GM12875 (cell line): ENCODE results near the gene MARCHF10.
"Not testable (repeated sequence)": the region's sequence is repeated elsewhere in the genome, so short reads cannot be mapped to it uniquely, and the experiment has no call there.

Source experiments
- H3K4me3 ChIP-seq: one replicate; pipeline ENCODE4 v1.5.1; 2011; ENCODE audit warnings: low read depth, low read length, control low read depth
- TF ChIP-seq, protein P1 (sequence below): IDR thresholded peaks from 2 replicates; pipeline ENCODE4 v1.5.1; 2011; ENCODE audit warnings: low read depth, mild to moderate bottlenecking, control low read depth, inconsistent platforms, low read length, moderate library complexity, borderline replicate concordance; ENCODE audit not compliant: insufficient read depth

MARCHF10 gene

GRCh38 chr17:62704381-62704971, 103.6 kb downstream of the MARCHF10 start:
- H3K4me3 ChIP-seq = no peak overlapping the region
- TF ChIP-seq, protein P1, sequence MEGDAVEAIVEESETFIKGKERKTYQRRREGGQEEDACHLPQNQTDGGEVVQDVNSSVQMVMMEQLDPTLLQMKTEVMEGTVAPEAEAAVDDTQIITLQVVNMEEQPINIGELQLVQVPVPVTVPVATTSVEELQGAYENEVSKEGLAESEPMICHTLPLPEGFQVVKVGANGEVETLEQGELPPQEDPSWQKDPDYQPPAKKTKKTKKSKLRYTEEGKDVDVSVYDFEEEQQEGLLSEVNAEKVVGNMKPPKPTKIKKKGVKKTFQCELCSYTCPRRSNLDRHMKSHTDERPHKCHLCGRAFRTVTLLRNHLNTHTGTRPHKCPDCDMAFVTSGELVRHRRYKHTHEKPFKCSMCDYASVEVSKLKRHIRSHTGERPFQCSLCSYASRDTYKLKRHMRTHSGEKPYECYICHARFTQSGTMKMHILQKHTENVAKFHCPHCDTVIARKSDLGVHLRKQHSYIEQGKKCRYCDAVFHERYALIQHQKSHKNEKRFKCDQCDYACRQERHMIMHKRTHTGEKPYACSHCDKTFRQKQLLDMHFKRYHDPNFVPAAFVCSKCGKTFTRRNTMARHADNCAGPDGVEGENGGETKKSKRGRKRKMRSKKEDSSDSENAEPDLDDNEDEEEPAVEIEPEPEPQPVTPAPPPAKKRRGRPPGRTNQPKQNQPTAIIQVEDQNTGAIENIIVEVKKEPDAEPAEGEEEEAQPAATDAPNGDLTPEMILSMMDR = no peak

DNA sequence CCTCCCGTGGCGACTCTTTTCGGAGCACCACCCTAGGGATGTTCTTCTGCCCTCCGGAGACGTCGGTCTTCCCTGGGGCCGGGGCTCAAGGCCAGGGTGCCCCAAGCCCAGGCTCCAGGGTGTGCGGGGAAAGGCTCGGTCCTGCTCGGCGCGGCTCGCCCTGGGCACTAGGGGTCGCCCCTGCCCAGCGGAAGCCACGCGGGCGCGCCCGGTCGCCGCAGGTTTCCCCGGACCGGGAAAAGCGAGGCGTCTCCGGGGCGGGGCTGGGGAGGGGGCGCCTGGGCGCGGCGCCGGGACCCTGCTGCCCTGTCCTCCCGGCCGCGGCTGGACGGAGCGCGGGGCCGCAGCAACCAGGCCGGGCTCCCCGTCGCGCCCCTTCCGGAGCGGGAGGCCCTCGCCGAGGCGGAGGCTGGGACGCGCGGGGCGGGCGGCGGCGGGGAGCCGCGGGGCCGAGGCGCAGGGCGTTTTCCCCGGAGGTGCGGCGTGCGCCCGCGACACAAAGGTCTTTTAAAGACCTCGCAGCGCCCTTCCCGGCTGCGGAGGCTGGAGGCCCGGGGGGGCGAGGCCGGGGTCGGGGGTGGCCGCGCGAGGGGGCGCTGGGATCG, 104.2 kb downstream of the MARCHF10 start:
- TF ChIP-seq, protein P1 = peak; percentile 89

DNA sequence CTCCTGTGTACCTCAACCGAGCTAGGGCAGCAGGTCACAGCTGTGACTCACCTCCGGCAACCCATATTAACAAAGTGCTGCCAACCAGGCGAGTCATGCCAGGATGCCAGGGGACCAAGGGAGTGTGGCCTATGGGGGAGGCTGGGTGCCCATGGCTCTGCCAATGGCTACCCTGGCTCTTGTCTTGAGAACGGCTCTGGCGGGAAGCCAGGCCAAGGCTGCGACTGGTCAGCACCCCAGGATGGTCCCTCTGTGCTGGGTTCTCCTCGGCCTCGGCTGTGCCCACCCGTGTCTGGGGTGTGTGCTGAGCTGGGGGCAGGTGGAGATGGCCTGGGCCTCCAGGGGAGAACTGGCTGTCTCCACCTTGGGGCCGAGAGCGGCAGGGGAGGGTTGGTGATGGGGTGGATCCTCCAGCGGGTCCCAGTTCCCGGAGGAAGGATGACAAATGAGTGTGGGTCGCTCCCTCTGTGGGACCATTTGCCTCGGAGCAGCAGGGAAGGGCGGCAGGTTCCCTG, 104.8 kb downstream of the MARCHF10 start:
- no peak overlapping the region for H3K4me3 ChIP-seq
- TF ChIP-seq, protein P1 = no peak

More for the DNA sequence above, 104.2 kb downstream of the MARCHF10 start:
- peak overlapping the region; percentile 41 for H3K4me3 ChIP-seq

DNA sequence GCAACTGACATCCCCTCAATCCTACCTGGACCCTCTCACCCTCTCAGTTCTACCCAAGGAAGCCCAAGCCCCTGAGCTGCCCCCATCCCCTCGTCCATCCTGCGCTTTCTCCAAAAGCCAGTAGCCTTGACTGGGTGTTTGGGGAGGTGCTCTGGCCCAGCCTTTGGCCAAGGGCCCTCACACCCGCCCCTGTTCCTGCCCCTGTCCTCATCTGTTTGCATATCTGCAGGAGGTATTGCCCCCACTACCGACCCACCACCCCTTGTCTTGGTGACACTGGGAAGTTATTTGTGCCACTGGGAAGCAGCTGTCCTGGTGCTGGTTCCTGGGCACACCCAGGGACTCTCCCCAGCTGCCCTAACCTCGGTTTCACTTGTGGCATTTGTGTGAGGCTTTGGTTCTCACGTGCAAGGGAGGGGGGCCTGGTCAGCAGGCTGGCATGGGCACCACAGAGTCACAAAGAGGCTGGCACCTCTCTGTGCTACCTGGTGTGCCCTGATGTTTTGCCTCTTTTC, 105.3 kb downstream of the MARCHF10 start:
- TF ChIP-seq, protein P1 = no peak
- no peak overlapping the region for H3K4me3 ChIP-seq

- H3K4me3 ChIP-seq = no peak overlapping the region
- TF ChIP-seq, protein P1 = no peak
Measured at GRCh38 chr17:62701706-62702085, 106.4 kb downstream of the MARCHF10 start.

DNA sequence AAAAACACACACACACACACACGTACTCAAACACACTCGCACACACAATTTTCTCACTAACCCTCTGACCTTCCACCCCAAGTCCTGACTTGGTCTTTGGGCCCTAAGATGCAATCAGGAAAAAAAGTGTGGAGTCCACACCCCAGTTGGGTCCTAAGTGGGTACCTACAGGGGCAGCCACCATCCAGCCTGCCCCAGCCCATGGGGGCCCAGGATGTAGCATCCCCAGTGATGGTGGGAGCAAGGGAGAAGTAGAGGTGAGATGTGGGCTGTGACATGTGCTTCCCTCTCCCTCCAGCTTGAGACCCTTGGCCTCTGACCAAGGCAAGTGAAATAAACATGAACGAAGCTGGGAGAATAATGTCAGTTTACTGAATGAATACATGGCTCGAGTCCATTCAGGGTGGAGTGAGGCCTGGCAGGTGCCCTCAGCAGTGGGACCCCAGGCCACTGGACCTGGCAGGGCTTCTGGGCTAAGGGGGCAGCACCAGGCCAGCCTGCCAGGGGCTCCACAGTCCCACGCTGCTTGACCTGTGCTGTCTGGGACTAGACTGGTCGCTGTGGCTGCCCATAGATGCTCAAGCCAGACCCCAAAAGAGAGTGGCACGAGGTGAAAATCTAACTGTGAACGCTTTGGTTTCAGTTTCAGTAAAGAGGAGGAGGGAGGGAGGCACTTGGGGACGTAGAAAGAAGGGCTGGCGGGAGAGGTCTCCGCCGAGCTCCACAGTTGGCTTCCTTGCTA, 107.0 kb downstream of the MARCHF10 start:
- TF ChIP-seq, protein P1 = no peak
- H3K4me3 ChIP-seq = no peak overlapping the region

- not testable (repeated sequence) for H3K4me3 ChIP-seq
Measured at GRCh38 chr17:62698459-62698858, 109.7 kb downstream of the MARCHF10 start.
